Psoas muscle (tissue), 8 donors: ENCODE data around the gene ZNF774. TPM values are rescaled to one million over a fixed set of nuclear protein-coding genes. Genes with fewer than 3 reads are reported as not detected.

Experiments used
- ATAC-seq, 4 donors: fragments of 200-7000 bp; cut with Tn5 transposase; one replicate each; pipeline ENCODE4 v1.9.1; 2020; ENCODE audit warnings: moderate library complexity in 3 of 4, mild to moderate bottlenecking in 2 of 4
- DNase-seq, 2 donors: peaks; one replicate each; pipeline ENCODE4 v3.0.0-alpha.2; 2020
- H3K27ac ChIP-seq: fragments of 200-600 bp; one replicate; pipeline ENCODE4 v1.8.0; 2022
- H3K27me3 ChIP-seq, 3 donors: fragments of 200-600 bp in 1 of 3; one replicate each; pipeline versions ENCODE4 v1.6.1 to v1.8.0; 2013 to 2022; ENCODE audit warnings: low read length in 2 of 3, mild to moderate bottlenecking in 2 of 3, moderate library complexity in 1 of 3; ENCODE audit not compliant: insufficient read depth in 3 of 3
- H3K36me3 ChIP-seq, 2 donors: fragments of 200-600 bp in 1 of 2; one replicate each; pipeline versions ENCODE4 v1.6.1 to v1.8.0; 2013 to 2022; ENCODE audit warnings: low read depth in 1 of 2, mild to moderate bottlenecking in 1 of 2, moderate library complexity in 1 of 2; ENCODE audit not compliant: insufficient read depth in 1 of 2
- H3K4me1 ChIP-seq: fragments of 200-600 bp; one replicate; pipeline ENCODE4 v1.8.0; 2022
- H3K4me3 ChIP-seq: fragments of 200-600 bp; one replicate; pipeline ENCODE4 v1.8.0; 2022; ENCODE audit warnings: mild to moderate bottlenecking
- H3K9me3 ChIP-seq: fragments of 200-600 bp; one replicate; pipeline ENCODE4 v1.8.0; 2022
- WGBS, 3 donors: extraction: QIAGEN DNeasy Blood & Tissue Kit; methylation state at CpG; one replicate each; pipeline versions ENCODE4 v1.1.6 to v1.1.7; 2013; 5-methylcytosine and 5-hydroxymethylcytosine counted together
- intact Hi-C, 2 donors: fragments of 100-400 bp; cut with DNase I; formaldehyde crosslinking; loops; one replicate each; pipeline versions ENCODE4 v1.11.0 to v1.14.2; 2022
- polyA plus RNA-seq, 3 donors: library from polyadenylated mRNA; stranded (reverse); fragments of 200-250 nt; gene quantifications; one replicate each; pipeline ENCODE4 v1.2.3, GENCODE V29; 2013
- total RNA-seq, 4 donors: library from RNA; stranded (reverse); fragmentation: NEBNext Ultra II Directional in 2 of 4; extraction: Animal tissue kit (Norgen Biotek cat#: 25700) in 2 of 4; gene quantifications; one replicate each; pipeline versions ENCODE4 v1.2.1 to v1.2.4, GENCODE V29; 2021 to 2023
- TF ChIP-seq, protein P1 (sequence below): fragments of 200-600 bp; IDR thresholded peaks from one replicate; pipeline ENCODE4 v1.8.0; 2022; ENCODE audit warnings: antibody characterized with exemption
- donor health status: healthy with polysubstance abuse.
- donor health status: DM: no; HTN: no; CAD: no; lungs with moderate emphysema.
- donor health status: Bipolar disorder and iron deficiency.
- donor health status: healthy.
- donor health status: DM: yes; HTN: yes; CAD: no.
- donor health status: DM: no; HTN: no; CAD: no.
- donor health status: DM: no; HTN: no; CAD: no.
- donor health status: DM: yes; HTN: yes; CAD: no.

ZNF774 gene
- total and polyA plus RNA-seq, 7 donors = 2.8 to 19.6 (median 7.9) TPM

DNA sequence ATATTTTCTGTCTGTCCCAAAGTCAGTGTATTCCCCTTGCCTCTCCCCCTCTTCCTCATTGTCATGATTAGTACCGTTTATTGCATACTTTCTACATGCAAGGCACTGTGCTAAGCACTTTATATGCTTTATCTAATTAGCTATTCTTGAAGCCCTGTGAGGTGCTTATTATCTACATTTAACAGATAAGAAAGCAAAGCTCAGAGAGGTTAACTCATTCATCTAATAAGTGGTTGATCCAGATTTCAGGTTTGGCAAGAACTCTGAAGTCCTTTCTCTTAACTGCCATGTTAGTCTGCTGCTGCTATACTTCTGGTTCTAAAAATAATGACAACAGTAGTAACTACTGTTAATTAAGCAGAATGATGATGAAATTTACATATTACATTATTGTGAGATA lies 49.4 kb downstream of the ZNF774 start:
- DNase-seq (no peak), ATAC-seq (no peak)
- Histone ChIP-seq H3K27me3 (no peaks in the 10 kb centered on the region), H3K4me3 (peak overlapping the region; percentile 38), H3K9me3 (no peaks in the 10 kb centered on the region), H3K4me1 (peaks cover 90% of the 10 kb centered on the region), H3K36me3 (no peaks in the 10 kb centered on the region), H3K27ac (peak overlapping the region; percentile 86)
- TF ChIP-seq, protein P1, sequence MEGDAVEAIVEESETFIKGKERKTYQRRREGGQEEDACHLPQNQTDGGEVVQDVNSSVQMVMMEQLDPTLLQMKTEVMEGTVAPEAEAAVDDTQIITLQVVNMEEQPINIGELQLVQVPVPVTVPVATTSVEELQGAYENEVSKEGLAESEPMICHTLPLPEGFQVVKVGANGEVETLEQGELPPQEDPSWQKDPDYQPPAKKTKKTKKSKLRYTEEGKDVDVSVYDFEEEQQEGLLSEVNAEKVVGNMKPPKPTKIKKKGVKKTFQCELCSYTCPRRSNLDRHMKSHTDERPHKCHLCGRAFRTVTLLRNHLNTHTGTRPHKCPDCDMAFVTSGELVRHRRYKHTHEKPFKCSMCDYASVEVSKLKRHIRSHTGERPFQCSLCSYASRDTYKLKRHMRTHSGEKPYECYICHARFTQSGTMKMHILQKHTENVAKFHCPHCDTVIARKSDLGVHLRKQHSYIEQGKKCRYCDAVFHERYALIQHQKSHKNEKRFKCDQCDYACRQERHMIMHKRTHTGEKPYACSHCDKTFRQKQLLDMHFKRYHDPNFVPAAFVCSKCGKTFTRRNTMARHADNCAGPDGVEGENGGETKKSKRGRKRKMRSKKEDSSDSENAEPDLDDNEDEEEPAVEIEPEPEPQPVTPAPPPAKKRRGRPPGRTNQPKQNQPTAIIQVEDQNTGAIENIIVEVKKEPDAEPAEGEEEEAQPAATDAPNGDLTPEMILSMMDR = no peak
- 0 to 6% (median 4%) methylated on average over 1 of the region's 1 CpG for WGBS, 3 donors
- intact Hi-C loops = no loop called here

DNA sequence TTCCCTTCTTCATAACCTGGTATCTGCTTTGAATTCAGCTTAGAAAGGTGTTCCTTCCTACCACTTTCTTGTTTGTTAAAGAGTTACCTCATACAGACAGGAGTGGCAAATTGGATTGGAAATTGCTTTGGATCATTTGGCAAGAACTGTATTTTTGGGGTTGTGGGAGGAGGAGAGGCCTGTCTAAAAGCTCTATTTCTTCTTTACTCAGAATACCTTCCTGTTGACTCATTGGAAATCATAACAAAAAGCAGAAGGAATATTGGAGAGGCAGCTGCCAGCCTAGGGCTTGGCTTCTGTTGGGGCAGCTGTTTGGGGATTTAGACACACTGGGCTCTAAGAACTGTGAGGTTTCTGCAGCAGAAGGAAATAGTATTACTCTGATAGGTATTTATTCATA lies 50.1 kb downstream of the ZNF774 start:
- DNase-seq (peak; percentile 56 to 70), ATAC-seq (peak; percentile 64 to 74 (median 66))
- intact Hi-C loops = no loop called here
- Histone ChIP-seq H3K4me3 (peak overlapping the region; percentile 38), H3K27ac (peak overlapping the region; percentile 86), H3K9me3 (no peaks in the 10 kb centered on the region), H3K27me3 (no peaks in the 10 kb centered on the region), H3K36me3 (no peaks in the 10 kb centered on the region), H3K4me1 (peaks cover 90% of the 10 kb centered on the region)
- TF ChIP-seq, protein P1 = no peak

DNA sequence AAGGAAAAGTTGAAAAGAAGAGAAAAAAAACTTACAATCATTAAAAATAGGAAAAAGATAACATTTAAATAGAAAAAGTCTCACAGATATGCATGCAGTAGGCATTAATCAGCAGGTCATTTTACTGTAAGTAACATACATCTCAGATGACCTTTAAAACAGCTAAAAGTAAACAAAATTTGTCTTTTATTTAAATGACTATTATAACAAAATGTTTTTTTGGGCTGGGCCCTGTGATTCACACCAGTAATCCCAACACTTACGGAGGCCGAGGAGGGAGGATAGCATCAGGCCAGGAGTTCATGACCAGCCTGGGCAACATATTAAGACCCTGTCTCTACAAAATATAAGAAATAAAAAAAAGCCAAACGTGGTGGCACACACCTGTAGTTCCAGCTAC lies 50.7 kb downstream of the ZNF774 start:
- no peak for DNase-seq
- intact Hi-C loops = no loop called here
- 42 to 57% (median 52%) methylated on average over 3 of the region's 3 CpGs for WGBS, 3 donors
- TF ChIP-seq, protein P1 = no peak
- Histone ChIP-seq H3K36me3 (no peaks in the 10 kb centered on the region), H3K27me3 (no peaks in the 10 kb centered on the region), H3K4me3 (peak overlapping the region; percentile 22), H3K4me1 (peaks cover 93% of the 10 kb centered on the region), H3K9me3 (no peaks in the 10 kb centered on the region), H3K27ac (peak overlapping the region; percentile 86)
- no peak for ATAC-seq

DNA sequence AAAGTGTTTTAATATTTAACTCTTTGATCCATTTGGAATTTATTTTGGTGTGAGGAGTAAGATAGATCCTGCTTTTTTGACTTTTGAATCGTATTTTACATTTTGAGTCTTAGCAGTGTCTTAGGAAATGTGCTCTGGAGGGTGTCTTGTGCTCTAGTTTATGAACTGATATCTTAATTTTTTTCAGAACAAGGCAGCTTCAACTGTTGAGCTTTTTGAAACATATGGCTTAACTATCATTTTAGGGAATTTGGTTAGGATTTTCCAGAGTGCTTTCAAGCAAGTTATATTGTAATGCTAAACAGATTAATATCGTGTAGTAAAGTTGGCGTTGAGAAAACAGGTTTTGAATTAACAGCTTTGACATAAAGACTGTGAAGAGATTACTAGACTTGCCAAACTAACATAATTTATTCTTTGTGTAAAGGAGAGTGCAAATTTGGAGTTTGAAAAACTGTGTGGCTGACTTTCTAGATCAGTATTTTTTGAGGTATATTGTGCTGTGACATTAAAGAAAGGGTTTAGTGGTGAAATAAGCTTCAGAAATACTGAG lies 53.0 kb downstream of the ZNF774 start:
- DNase-seq (no peak), ATAC-seq (no peak)
- H3K27me3 ChIP-seq = no peaks in the 10 kb centered on the region

More for the DNA sequence above, 53.0 kb downstream of the ZNF774 start:
- Histone ChIP-seq H3K9me3 (no peaks in the 10 kb centered on the region), H3K27ac (peak overlapping the region; percentile 56), H3K4me3 (no peak overlapping the region), H3K36me3 (no peaks in the 10 kb centered on the region), H3K4me1 (peaks cover 82% of the 10 kb centered on the region)
- WGBS, 3 donors = 32 to 56% (median 53%) methylated on average over 3 of the region's 3 CpGs
- TF ChIP-seq, protein P1 = no peak
- intact Hi-C loops = no loop called here
